ENCODE measurements around the gene TCEAL6. TPM values are rescaled to one million over a fixed set of nuclear protein-coding genes. Genes with fewer than 3 reads are reported as not detected.

TCEAL6 gene
- total and polyA plus RNA-seq, 2 donors (not counting 3 experiments of a cell fraction or from before 2014, with no cell fraction given): not detected

DNA sequence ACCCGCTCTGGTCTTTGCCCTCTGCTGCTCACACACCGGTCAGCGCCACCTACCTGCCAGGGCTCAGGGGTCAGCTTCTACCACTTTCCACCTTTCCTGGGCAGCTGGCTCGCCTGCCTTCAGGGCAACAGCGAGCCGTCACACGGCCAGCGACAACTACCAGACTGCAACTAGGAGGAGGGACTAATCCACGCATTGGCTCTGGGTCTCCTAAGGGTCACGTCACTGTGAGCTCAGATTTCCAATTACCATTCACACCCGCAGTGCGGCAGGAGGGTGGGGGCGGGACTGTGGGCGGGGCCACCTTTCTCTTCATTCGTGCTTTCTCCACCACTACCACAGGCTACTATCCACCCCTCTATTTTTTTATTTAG lies 13.5 kb upstream of the TCEAL6 start, which contains the start of gene BEX5:
BEX5 (minus strand) TSS at position 172 of the 374 bp plus-strand sequence. CDS start 1,712 bp downstream, outside the sequence.
- FAIRE-seq: peak; percentile 81
- peak; percentile 51 for DNase-seq (ENCODE audit: low read depth, low spot score)
- H3K9me1 ChIP-seq (replicated peaks; ENCODE audit: control insufficient read depth, extremely low read depth, insufficient read depth, low read length): no peaks in the 10 kb centered on the region
- no peaks in the 10 kb centered on the region for H3K27me3 ChIP-seq (ENCODE audit: control insufficient read depth in 2 of 2, insufficient read depth in 2 of 2, low read length in 2 of 2)
- BruUV-seq (replicated peaks): no TSS peak
- ChIA-PET POLR2A (no interaction called here), CTCF (interaction anchor here (0.6 kb wide), 1 partner anchor 88 kb away, joined by 4 read pairs; no protein-coding TSS in a partner anchor)
- H3K4me2 ChIP-seq (ENCODE audit: insufficient read depth, low read length): peak within 1 kb of the TSS; percentile 31
- H3K4me3 ChIP-seq (replicated peaks in 1 of 3; ENCODE audit: insufficient read depth in 1 of 3, low read depth in 1 of 3, low read length in 3 of 3): peak within 1 kb of the TSS in 2 of 3 experiments; percentile 27 to 32
- peak within 1 kb of the TSS; percentile 42 for H3K9ac ChIP-seq (replicated peaks; ENCODE audit: extremely low read depth, insufficient read depth, low read length)
- no peaks in the 10 kb centered on the region for H3K9me3 ChIP-seq (replicated peaks; ENCODE audit: control insufficient read depth, insufficient read depth, low read length)
- TF ChIP-seq POLR2A (IDR thresholded peaks at IDR 0.05; ENCODE audit: low read depth, low read length) (no peak), POLR2AphosphoS5 (IDR thresholded peaks at IDR 0.05; ENCODE audit: insufficient read depth, low read depth, low read length) (no peak), CTCF (IDR thresholded peaks at IDR 0.05; ENCODE audit: extremely low read depth in 1 of 2, insufficient read depth in 1 of 2, low read depth in 1 of 2, low read length in 2 of 2) (no peak), JUN (IDR thresholded peaks at IDR 0.05; ENCODE audit: borderline replicate concordance, insufficient read depth, insufficient read length, low read depth) (no peak), MYC (IDR thresholded peaks at IDR 0.05; ENCODE audit: low read depth, low read length) (no peak), GATA2 (IDR thresholded peaks at IDR 0.05; ENCODE audit: insufficient read depth, insufficient read length, low read depth, low read length) (no peak), FOS (IDR thresholded peaks at IDR 0.05; ENCODE audit: borderline replicate concordance, insufficient read depth, low read length) (no peak), EZH2 (IDR thresholded peaks at IDR 0.05; ENCODE audit: borderline replicate concordance, low read depth, low read length, severe bottlenecking) (no peak), MAX (IDR thresholded peaks at IDR 0.05; ENCODE audit: insufficient read depth, insufficient read length) (no peak)
- dilution Hi-C loops (cut with MboI; ENCODE audit: extremely low pct_ligation_motif_present, low sequenced_read_pairs) (no loop called here), intact Hi-C loops (cut with micrococcal nuclease) (no loop called here)
- H4K20me1 ChIP-seq (replicated peaks; ENCODE audit: control insufficient read depth, extremely low read depth, insufficient read depth, low read length): no peaks in the 10 kb centered on the region
- H3K27ac ChIP-seq (ENCODE audit: insufficient read depth, low read depth, low read length): no peak within 1 kb of the TSS
- H3K36me3 ChIP-seq (ENCODE audit: control insufficient read depth in 2 of 2, extremely low read depth in 1 of 2, insufficient read depth in 2 of 2, low read length in 2 of 2): no peaks in the 10 kb centered on the region
- no peaks in the 10 kb centered on the region for H3K79me2 ChIP-seq (ENCODE audit: control insufficient read depth, insufficient read depth, low read length)
- H2AFZ ChIP-seq (ENCODE audit: low read depth, low read length): peak within 1 kb of the TSS; percentile 66
- H3K4me1 ChIP-seq (ENCODE audit: control insufficient read depth, extremely low read depth, insufficient read depth, low read length): peaks cover 2% of the 10 kb centered on the region

Measured in endothelial cell of umbilical vein (primary cell).